ENCODE results near the gene SLC36A1.

Gene SLC36A1

GRCh38 chr5:151463137-151464029 is 16.0 kb downstream of the SLC36A1 start:
- H3K4me1 Mint-ChIP-seq, result peaks cover 2 to 11% of the 10 kb centered on the region in 2 donors
- no peak overlapping the region for H3K4me3 Mint-ChIP-seq
- no peak for ATAC-seq (replicated peaks)
- H3K27ac Mint-ChIP-seq, result no peak overlapping the region
- H3K27me3 Mint-ChIP-seq, result no peaks in the 10 kb centered on the region
- no peak for DNase-seq
- H3K9me3 Mint-ChIP-seq, result no peaks in the 10 kb centered on the region
- peaks cover 58 to 64% of the 10 kb centered on the region in 2 donors for H3K36me3 Mint-ChIP-seq

DNA sequence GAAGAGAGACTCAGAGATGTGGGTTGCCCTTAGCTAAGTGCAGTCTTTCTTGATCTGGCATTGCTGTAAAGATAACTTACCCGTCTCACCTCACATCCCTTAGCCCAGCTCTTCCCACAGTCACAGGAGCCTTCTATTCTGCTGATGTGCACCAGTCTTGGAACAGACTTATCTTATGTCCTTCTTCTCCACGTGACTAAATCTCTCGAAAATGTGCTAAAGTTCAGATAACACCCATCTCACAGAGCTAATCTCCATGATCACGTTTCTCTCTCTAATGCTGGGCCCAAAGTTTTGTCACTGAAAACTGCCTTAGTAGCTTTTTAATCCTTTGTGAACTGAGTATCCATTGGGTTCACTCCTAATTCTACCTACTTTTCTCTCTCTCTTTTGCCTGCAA is 16.7 kb downstream of the SLC36A1 start:
- H3K9me3 Mint-ChIP-seq, result no peaks in the 10 kb centered on the region
- no peak overlapping the region for H3K27ac Mint-ChIP-seq
- no peaks in the 10 kb centered on the region for H3K27me3 Mint-ChIP-seq
- ATAC-seq (replicated peaks), result no peak
- DNase-seq, result no peak
- H3K4me3 Mint-ChIP-seq, result no peak overlapping the region
- H3K36me3 Mint-ChIP-seq, result peaks cover 51 to 58% of the 10 kb centered on the region in 2 donors
- peaks cover 2 to 11% of the 10 kb centered on the region in 2 donors for H3K4me1 Mint-ChIP-seq

- DNase-seq, result no peak
- no peaks in the 10 kb centered on the region for H3K9me3 Mint-ChIP-seq
- H3K4me3 Mint-ChIP-seq, result no peak overlapping the region
- peaks cover 47 to 50% of the 10 kb centered on the region in 2 donors for H3K36me3 Mint-ChIP-seq
- H3K27ac Mint-ChIP-seq, result no peak overlapping the region
- no peak for ATAC-seq (replicated peaks)
- H3K27me3 Mint-ChIP-seq, result no peaks in the 10 kb centered on the region
- H3K4me1 Mint-ChIP-seq, result peaks cover 2 to 11% of the 10 kb centered on the region in 2 donors
These were observed 18.1 kb downstream of the SLC36A1 start for GRCh38 chr5:151465476-151465875.

DNA sequence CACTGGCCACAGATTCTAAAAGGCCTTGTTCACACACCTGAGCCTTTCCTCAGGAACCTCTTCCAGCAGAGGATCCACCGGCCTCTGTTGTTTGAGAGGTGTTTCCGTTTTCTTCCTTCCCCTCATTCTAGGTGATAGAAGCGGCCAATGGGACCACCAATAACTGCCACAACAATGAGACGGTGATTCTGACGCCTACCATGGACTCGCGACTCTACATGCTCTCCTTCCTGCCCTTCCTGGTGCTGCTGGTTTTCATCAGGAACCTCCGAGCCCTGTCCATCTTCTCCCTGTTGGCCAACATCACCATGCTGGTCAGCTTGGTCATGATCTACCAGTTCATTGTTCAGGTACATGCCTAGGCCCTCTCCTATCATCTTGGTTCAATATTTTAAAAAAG is 20.2 kb downstream of the SLC36A1 start:
- ATAC-seq (replicated peaks), result no peak
- no peak overlapping the region for H3K27ac Mint-ChIP-seq

GRCh38 chr5:151469386-151469785 is 22.0 kb downstream of the SLC36A1 start:
- Mint-ChIP-seq H3K27ac (no peak overlapping the region), H3K4me3 (no peak overlapping the region), H3K36me3 (peaks cover 45 to 52% of the 10 kb centered on the region in 2 donors), H3K4me1 (no peaks in the 10 kb centered on the region), H3K27me3 (no peaks in the 10 kb centered on the region), H3K9me3 (no peaks in the 10 kb centered on the region)
- DNase-seq (no peak), ATAC-seq (replicated peaks) (no peak)

More for the DNA sequence above, 20.2 kb downstream of the SLC36A1 start:
- Mint-ChIP-seq H3K27me3 (no peaks in the 10 kb centered on the region), H3K9me3 (no peaks in the 10 kb centered on the region), H3K4me1 (no peaks in the 10 kb centered on the region), H3K4me3 (no peak overlapping the region), H3K36me3 (peaks cover 48 to 52% of the 10 kb centered on the region in 2 donors)
- DNase-seq, result no peak

DNA sequence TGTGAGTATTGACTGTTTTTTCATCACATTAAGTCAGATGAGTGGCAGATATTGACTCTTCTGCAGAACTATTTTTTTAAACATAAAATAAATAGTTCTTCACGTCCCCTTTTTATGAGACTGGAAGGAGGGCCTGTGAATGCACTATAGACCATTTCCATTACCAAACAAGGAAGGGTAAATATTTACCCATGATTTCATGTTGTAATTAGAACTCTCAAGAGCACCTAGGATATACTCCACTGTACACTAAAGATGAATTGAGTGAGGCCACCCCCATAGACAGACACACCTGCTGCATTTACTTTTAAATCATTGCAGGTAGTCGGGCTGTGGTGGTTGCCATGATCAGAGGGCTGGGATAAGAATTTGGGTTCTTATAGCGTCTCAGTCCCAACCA is 22.6 kb downstream of the SLC36A1 start:
- no peak overlapping the region for H3K4me3 Mint-ChIP-seq
- H3K9me3 Mint-ChIP-seq, result no peaks in the 10 kb centered on the region
- ATAC-seq (replicated peaks) (no peak), DNase-seq (no peak)
- H3K27ac Mint-ChIP-seq, result no peak overlapping the region
- no peaks in the 10 kb centered on the region for H3K4me1 Mint-ChIP-seq
- H3K27me3 Mint-ChIP-seq, result no peaks in the 10 kb centered on the region
- H3K36me3 Mint-ChIP-seq, result peaks cover 40 to 49% of the 10 kb centered on the region in 2 donors

DNA sequence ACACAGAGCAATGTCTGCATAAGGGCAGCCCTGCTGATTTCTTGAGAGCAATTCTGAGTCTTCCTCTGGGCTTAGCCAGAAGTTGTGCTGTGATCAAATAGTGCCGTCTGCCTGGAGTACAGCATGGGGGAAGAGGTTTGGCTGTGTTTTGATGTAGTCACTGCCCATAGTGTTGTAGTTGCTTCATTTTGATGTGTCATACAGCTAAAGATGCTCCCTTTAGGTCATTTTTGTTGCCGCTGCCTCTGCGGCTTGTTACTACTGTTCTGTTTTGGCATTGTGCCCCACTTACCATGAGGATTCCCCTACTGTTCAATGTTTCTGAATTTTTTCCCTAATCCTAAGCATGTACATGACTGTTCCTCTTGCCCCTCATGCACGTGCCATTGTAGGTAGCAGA is 23.0 kb downstream of the SLC36A1 start:
- Mint-ChIP-seq H3K27me3 (no peaks in the 10 kb centered on the region), H3K27ac (no peak overlapping the region), H3K36me3 (peaks cover 35 to 47% of the 10 kb centered on the region in 2 donors), H3K4me1 (no peaks in the 10 kb centered on the region), H3K4me3 (no peak overlapping the region), H3K9me3 (no peaks in the 10 kb centered on the region)
- DNase-seq (no peak), ATAC-seq (replicated peaks) (no peak)

- no peak for ATAC-seq (replicated peaks)
- peaks cover 33 to 43% of the 10 kb centered on the region in 2 donors for H3K36me3 Mint-ChIP-seq
- DNase-seq, result no peak
- no peaks in the 10 kb centered on the region for H3K9me3 Mint-ChIP-seq
- no peak overlapping the region for H3K4me3 Mint-ChIP-seq
- H3K27me3 Mint-ChIP-seq, result no peaks in the 10 kb centered on the region
- no peak overlapping the region for H3K27ac Mint-ChIP-seq
- no peaks in the 10 kb centered on the region for H3K4me1 Mint-ChIP-seq
These were observed 23.9 kb downstream of the SLC36A1 start for GRCh38 chr5:151471276-151471675.

DNA sequence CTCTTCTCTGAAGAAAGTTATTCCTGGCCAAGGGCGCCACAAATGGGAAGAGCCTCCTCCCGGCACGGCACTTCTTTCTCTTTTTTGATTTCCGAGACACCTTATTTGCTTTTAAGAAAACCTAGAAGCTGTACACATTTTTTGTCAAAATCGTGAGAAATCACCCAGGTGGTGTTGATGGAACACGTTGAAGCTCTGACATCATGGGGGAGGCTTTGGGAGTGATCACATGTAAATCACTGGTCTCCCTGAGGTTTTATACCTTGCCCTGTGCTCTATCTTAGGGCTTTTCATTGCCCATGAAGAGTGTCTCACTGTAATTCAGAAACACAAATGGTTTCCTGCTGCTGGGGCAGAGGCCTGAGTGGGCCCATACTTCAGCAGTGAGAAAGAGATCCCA is 27.4 kb downstream of the SLC36A1 start:
- H3K4me1 Mint-ChIP-seq, result no peaks in the 10 kb centered on the region
- peaks cover 41 to 55% of the 10 kb centered on the region in 2 donors for H3K36me3 Mint-ChIP-seq
- no peak for ATAC-seq (replicated peaks)
- no peaks in the 10 kb centered on the region for H3K9me3 Mint-ChIP-seq
- DNase-seq, result no peak
- no peaks in the 10 kb centered on the region for H3K27me3 Mint-ChIP-seq
- no peak overlapping the region for H3K4me3 Mint-ChIP-seq
- H3K27ac Mint-ChIP-seq, result no peak overlapping the region

DNA sequence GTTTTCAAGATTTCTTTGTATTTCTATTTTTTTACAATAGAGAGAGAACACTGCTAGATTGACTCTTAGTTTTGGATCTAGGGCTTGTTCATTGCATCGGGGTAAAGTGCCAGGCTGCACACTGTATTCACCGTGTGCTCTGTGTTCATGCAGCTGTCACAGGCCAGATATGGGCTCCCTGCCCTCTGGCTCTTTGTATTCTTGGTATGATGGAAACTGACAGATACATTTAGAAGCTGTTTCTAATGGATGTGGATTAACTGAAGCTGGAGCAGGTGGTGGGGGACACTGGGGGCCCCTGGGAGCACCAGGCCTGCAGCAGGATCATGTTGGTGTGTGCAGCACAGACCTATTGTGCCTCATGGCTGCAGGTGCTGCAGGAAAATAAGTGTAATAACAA is 28.0 kb downstream of the SLC36A1 start:
- DNase-seq (no peak), ATAC-seq (replicated peaks) (no peak)
- no peaks in the 10 kb centered on the region for H3K27me3 Mint-ChIP-seq
- H3K4me1 Mint-ChIP-seq, result no peaks in the 10 kb centered on the region
- H3K9me3 Mint-ChIP-seq, result no peaks in the 10 kb centered on the region
- no peak overlapping the region for H3K27ac Mint-ChIP-seq
- H3K4me3 Mint-ChIP-seq, result no peak overlapping the region
- H3K36me3 Mint-ChIP-seq, result peaks cover 41 to 54% of the 10 kb centered on the region in 2 donors

DNA sequence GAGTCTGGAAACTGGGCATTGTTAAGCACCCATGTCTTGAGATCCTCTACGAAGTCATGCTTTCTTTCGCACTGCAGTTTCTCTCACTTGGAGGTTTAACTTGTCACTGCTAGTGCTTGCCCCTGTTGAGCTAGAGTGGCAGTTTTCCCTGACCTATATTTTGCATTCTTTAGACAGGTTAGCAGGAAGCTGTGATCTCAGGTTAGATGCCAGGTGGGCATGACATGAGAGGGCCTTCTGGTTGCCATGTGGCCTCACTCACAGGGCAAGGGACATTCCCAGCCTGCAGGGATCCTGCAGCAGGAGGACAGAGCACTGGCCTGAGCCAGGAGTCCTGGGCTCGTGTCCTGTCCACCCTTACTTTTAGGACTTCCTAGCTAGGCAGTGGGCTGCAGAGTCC is 28.6 kb downstream of the SLC36A1 start:
- no peaks in the 10 kb centered on the region for H3K4me1 Mint-ChIP-seq
- H3K4me3 Mint-ChIP-seq, result no peak overlapping the region
- no peaks in the 10 kb centered on the region for H3K9me3 Mint-ChIP-seq
- H3K27me3 Mint-ChIP-seq, result no peaks in the 10 kb centered on the region
- H3K36me3 Mint-ChIP-seq, result peaks cover 42 to 55% of the 10 kb centered on the region in 2 donors
- no peak overlapping the region for H3K27ac Mint-ChIP-seq
- no peak for DNase-seq
- no peak for ATAC-seq (replicated peaks)

DNA sequence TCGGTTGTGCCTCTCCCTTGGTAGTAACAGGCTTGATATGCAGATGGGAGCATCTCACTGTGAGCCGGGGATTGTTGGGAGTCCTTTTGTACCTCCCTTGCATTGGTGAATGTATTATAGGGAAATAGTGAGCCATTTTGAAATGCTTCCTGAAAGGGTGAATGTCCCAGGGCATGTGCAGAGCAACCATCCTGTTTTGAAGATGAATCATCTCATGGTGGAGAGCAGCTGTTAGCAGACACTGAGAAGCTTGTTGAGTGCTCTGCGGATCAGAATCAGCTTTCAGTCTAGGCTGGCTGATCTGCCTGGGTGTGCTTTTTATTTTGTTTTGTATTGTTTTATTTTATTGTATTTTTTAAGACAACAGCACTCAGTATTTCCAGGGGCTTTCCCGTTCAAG is 29.7 kb downstream of the SLC36A1 start:
- H3K36me3 Mint-ChIP-seq, result peaks cover 47 to 61% of the 10 kb centered on the region in 2 donors
- ATAC-seq (replicated peaks) (no peak), DNase-seq (no peak)
- H3K27ac Mint-ChIP-seq, result no peak overlapping the region
- H3K9me3 Mint-ChIP-seq, result no peaks in the 10 kb centered on the region
- no peaks in the 10 kb centered on the region for H3K27me3 Mint-ChIP-seq
- H3K4me3 Mint-ChIP-seq, result no peak overlapping the region
- H3K4me1 Mint-ChIP-seq, result no peaks in the 10 kb centered on the region

- no peaks in the 10 kb centered on the region for H3K4me1 Mint-ChIP-seq
- no peaks in the 10 kb centered on the region for H3K27me3 Mint-ChIP-seq
- no peak overlapping the region for H3K4me3 Mint-ChIP-seq
- ATAC-seq (replicated peaks) (no peak), DNase-seq (no peak)
- H3K9me3 Mint-ChIP-seq, result no peaks in the 10 kb centered on the region
- no peak overlapping the region for H3K27ac Mint-ChIP-seq
- peaks cover 49 to 64% of the 10 kb centered on the region in 2 donors for H3K36me3 Mint-ChIP-seq
These were observed 33.2 kb downstream of the SLC36A1 start for GRCh38 chr5:151480384-151481293.

GRCh38 chr5:151483176-151483575 is 35.8 kb downstream of the SLC36A1 start:
- Mint-ChIP-seq H3K27me3 (no peaks in the 10 kb centered on the region), H3K4me3 (no peak overlapping the region), H3K4me1 (no peaks in the 10 kb centered on the region), H3K9me3 (no peaks in the 10 kb centered on the region), H3K27ac (no peak overlapping the region), H3K36me3 (peaks cover 48 to 73% of the 10 kb centered on the region in 2 donors)
- ATAC-seq (replicated peaks) (no peak), DNase-seq (no peak)
